Measurements from ENCODE around the gene FAM131A.

GRCh38 chr3:184375747-184376461 lies 38.5 kb downstream of the FAM131A start:
- TF ChIP-seq, protein P1, sequence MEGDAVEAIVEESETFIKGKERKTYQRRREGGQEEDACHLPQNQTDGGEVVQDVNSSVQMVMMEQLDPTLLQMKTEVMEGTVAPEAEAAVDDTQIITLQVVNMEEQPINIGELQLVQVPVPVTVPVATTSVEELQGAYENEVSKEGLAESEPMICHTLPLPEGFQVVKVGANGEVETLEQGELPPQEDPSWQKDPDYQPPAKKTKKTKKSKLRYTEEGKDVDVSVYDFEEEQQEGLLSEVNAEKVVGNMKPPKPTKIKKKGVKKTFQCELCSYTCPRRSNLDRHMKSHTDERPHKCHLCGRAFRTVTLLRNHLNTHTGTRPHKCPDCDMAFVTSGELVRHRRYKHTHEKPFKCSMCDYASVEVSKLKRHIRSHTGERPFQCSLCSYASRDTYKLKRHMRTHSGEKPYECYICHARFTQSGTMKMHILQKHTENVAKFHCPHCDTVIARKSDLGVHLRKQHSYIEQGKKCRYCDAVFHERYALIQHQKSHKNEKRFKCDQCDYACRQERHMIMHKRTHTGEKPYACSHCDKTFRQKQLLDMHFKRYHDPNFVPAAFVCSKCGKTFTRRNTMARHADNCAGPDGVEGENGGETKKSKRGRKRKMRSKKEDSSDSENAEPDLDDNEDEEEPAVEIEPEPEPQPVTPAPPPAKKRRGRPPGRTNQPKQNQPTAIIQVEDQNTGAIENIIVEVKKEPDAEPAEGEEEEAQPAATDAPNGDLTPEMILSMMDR (IDR thresholded peaks at IDR 0.05): no peak
- TF ChIP-seq EP300 (IDR thresholded peaks at IDR 0.05): no peak

All from upper lobe of left lung (tissue), 4 donors.